ENCODE data around the gene DDX39A.
A peak's percentile ranks its signal among the peaks of the same experiment; 100 is the strongest.
"Not testable (repeated sequence)": the region's sequence is repeated elsewhere in the genome, so short reads cannot be mapped to it uniquely, and the experiment has no call there.

DDX39A gene
- 167 to 294 reads per million in 2 donors for total RNA-seq

DNA sequence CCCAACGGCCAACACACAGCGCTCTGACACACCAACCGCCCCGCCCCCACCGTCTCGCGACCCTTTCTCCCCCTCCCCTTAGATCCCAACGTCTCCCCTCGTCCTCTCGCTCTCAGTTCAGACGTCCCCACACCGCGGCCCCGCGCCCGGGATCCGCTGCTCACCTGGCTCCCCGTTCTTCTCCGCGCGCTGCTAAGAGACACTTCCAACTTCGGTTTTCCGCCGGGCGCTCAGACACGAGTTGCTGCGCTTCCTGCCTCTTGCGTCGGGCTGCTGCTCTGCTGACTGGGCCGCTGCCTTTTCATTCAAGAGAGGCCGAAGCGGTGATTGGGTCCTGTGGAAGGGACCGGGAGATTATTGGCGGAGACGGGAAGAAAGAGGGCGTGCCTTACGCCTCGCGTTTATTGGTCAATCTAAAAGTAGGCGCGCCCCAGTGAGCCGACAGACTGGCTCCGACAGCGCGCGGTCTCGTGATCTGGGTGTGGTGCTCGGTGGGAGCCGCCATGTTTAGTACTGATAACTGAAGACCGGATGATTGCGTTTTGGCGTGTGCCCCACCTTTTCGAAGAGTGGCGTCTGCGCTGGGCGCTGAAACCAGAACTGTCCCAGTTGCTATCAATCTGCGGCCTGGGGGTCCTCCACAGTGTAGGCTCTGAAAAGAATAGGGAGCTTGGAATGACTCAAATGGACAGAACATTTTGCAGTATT is at the start of gene DDX39A:
TSS of gene DDX39A (minus strand) at position 236 of the 708 bp plus-strand sequence. CDS start 6,121 bp downstream, outside the sequence.
- peak; percentile 91 for DNase-seq

DNA sequence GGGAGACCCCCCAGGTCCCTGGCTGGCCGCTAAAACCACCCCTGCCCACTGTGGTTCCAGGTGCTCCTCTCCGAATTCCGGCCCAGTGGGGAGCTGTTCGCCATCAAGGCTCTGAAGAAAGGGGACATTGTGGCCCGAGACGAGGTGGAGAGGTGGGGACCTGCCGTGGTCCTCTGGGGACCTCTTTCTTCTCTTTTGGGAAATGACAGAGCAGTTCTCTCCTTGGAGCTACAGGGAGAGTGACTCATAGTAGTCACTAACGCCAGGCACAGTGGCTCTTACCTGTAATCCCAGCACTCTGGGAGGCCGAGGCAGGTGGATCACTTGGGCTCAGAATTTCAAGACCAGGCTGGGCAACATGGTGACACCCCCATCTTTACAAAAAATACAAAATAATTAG is 48.7 kb upstream of the DDX39A start:
- DNase-seq, result no peak

DNA sequence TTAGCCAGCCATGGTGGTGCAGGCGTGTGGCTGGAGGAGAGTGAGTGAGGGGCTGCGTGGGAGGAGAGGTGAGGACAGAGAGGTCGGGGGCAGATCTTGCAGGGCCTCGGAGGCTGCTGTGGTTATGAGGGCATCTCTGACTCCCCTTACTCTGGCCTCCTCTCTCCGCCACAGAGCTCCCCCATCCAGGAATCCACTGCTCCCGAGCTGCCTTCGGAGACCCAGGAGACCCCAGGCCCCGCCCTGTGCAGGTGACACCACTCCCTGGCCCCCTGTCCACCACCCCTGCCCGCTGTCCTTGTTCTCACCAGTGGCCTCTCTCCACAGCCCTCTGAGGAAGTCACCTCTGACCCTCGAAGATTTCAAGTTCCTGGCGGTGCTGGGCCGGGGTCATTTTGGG is 48.2 kb upstream of the DDX39A start:
- DNase-seq, result no peak

DNA sequence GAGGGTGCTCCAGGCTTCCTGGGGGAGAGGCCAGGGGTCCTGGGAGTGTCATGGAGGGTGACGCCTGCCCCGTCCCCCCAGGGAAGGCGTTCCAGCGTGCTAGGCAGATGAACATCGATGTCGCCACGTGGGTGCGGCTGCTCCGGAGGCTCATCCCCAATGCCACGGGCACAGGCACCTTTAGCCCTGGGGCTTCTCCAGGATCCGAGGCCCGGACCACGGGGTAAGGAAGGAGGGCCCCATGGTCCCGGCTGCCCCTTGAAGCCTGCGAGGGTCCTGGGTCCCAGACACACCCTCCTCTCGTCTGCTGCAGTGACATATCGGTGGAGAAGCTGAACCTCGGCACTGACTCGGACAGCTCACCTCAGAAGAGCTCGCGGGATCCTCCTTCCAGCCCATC is 44.6 kb upstream of the DDX39A start:
- no peak for DNase-seq

DNA sequence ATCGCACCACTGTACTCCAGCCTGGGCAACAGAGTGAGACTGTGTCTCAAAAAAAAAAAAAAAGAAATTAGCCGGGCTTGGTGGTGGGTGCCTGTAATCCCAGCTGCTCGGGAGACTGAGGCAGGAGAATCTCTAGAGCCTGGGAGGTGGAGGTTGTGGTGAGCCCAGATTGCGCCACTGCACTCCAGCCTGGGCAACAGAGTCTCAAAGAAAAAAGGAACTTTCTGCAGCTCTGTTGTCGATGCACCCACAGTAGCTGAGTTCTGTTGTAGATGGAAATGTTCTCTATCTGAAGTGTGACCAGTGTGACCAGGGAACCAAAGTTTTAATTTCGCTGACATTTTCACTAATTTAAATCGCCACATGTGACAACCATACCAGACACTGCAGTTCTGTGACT is 43.3 kb upstream of the DDX39A start:
- DNase-seq, result not testable (repeated sequence)

DNA sequence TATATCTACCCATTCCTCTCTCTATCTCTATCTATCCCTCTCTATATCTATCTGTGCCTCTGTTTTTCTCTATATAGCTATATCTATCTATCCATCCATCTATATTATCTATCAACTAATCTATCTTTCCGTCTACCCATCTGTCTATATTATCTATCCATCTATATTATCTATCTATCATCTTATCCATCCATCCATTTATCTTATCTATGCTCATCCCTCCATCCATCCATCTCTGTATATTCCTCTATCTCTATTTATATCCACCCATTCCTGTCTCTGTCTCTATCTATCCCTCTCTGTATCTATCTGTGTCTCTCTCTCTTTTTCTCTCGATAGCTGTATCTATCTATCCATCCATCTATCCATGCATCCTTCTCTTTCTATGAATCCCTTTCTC is 41.8 kb upstream of the DDX39A start:
- DNase-seq, result no peak

DNA sequence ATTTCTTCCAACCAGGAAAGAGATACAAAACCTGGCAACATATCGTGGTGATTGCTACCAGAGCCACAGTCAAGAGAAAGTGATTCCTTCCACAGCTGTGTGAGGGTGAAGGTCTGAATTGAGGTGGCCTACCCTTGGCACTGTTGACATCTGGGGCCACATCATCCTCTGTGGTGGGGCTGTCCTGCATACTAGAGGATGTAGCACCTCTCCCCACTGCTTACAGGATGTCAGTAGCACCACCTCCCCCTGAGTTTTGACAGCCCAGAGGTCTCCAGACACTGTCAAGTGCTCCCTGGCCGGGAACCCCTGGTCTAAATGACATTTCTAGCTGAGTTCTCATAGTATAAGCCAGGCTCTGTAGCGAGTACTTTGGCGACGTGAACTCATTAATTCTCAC is 40.6 kb upstream of the DDX39A start:
- no peak for DNase-seq

DNA sequence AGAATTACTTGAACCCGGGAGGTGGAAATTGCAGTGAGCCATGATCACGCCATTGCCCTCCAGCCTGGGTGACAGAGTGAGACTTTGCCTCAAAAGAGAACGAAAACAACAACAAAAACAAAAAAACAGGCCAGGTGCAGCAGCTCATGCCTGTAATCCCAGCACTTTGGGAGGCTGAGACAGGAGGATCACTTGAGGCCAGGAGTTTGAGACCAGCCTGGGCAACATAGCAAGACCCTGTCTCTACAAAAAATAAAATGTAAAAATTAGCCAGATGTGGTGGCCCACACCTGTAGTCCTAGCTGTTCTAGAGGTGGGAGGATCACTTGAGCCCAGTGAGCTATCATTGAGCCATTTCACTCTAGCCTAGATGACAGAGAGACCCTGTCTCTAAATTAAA is 33.2 kb upstream of the DDX39A start:
- DNase-seq, result not testable (repeated sequence)

DNA sequence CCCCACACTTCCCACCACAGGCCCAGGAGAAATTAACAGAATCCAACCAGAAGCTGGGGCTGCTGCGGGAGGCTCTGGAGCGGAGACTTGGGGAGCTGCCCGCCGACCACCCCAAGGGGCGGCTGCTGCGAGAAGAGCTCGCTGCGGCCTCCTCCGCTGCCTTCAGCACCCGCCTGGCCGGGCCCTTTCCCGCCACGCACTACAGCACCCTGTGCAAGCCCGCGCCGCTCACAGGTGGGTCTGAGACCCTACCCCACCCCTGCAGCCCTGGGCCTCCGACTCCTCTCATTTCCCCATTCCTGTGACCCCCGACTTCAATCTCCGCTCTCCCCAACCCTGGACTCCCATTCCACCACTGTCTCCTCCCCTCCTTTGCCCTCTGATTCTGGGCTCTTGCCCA is 31.7 kb upstream of the DDX39A start:
- no peak for DNase-seq

DNA sequence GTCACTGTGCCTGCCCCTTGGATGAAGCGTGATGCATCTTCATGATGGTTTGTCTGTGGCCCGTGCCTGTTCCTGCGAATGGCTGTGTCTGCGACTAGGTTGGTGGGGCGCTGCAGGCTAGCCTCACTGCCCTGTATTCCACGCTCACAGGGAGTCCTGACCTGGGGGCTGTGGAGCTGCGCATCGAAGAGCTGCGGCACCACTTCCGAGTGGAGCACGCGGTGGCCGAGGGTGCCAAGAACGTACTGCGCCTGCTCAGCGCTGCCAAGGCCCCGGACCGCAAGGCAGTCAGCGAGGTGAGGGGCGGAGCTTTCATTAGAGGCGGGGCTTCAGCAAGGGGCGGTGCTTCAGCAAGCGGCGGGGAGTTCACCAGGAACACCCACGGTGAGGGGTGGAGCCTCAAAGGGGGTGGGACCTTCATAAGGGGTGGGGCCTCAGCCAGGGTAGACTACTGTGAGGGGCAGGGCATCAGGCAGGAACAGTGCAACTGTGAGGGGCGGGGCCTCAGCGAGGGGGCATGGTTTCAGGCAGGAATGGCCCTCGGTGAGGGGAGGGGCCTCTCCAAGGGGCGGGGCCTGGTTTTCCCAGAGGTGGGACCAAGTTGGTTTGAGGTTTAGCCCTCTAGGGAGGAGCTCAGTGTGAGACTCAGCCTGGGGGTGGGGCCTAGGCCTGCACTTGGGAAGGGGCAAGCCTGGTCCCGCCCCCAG is 31.2 kb upstream of the DDX39A start:
- DNase-seq, result peak; percentile 31

DNA sequence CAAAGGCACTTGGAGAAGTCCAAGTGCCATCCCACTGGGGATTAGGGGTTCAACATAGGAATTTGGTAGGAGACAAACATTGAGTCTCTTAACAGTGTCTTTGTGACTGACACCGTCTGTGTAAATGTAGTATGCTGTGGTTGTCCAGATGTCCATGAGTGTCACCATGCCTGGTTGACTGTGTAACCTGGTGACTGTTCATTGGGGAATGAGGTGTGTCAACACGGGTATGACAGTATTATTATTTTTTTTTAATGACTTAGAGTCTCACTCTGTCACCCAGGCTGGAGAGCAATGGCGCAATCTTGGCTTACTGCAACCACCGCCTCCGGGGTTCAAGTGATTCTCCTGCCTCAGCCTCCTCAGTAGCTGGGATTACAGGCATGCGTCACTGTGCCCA is 30.2 kb upstream of the DDX39A start:
- no peak for DNase-seq

DNA sequence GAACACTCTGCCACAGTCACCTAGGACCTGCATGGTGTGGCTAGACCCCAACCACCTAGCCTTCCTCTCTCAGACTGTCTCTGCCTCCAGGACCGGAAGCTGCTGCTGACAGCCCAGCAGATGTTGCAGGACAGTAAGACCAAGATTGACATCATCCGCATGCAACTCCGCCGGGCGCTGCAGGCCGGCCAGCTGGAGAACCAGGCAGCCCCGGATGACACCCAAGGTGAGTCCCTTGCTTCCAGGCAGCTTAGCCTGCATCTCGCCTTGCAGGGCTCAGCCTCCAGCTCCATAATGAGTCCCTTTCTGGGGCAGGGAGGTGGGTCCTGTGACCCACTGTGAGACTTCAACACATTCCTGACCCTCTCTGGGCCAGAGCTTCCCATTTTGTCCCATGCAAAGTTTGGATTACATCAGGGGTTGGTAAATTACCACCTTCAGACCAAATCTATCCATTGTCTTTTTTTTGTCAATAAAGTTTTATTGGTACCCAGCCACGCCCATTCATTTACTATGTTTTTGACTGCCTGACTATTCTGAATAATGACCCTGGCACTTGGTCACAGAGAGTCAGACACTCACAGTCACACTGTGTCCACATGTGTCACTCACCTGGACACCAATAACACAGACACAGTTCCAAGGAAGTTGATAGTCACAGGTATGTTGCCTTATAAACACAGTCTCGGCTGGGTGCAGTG is 27.3 kb upstream of the DDX39A start:
- DNase-seq, result no peak

DNA sequence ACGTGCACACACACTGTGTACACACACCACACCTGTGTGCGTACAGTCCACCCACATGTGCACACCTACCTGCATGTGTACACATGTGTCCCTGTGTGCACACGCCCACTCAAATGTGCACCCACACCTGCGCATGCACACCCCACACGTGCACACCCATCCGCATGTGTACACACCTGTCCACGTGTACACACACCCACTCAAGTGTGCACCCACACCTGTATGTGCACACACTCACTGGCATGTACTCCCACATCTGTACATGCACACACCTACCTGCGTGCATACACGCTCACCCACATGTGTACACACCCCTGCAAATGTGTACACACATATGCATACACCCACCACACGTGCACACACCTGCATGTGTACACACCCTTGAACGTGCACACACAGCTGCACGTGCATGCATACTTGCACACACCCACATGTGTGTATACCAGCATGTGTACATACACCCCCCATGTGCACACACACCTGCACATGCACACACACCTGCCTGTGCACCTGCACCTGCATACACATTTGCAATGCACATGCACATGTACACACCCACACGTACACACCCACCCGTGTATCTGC is 24.6 kb upstream of the DDX39A start:
- DNase-seq, result no peak

DNA sequence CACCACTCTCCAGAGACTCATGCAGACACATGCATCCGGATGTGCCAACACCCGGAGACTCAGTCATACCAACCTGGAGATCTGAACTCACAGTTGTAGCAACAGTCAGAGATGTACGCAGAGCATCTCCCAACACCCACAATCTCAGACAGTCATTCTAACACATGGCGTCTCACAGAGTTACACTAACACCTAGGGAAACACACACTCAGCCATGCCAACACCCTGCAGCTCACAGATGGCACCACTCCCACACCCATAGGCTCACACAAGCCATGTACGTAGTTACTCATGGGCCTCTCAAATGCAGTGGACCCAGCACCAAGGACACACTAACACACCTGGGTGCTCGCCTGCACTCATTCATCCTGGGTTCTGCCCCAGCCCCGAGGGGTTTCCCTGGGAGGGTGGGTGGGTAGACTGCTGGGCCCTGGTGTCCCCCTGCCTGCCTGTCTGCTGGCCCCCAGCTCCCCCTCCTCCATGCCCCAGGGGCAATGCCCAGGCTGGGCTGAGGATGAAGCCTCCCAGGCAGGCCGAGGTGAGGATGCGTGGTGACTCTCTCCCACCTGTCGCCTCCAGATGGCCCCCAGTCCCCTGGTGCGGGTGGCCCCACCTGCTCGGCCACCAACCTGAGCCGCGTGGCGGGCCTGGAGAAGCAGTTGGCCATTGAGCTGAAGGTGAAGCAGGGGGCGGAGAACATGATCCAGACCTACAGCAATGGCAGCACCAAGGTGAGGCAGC is 23.9 kb upstream of the DDX39A start:
- DNase-seq, result no peak

DNA sequence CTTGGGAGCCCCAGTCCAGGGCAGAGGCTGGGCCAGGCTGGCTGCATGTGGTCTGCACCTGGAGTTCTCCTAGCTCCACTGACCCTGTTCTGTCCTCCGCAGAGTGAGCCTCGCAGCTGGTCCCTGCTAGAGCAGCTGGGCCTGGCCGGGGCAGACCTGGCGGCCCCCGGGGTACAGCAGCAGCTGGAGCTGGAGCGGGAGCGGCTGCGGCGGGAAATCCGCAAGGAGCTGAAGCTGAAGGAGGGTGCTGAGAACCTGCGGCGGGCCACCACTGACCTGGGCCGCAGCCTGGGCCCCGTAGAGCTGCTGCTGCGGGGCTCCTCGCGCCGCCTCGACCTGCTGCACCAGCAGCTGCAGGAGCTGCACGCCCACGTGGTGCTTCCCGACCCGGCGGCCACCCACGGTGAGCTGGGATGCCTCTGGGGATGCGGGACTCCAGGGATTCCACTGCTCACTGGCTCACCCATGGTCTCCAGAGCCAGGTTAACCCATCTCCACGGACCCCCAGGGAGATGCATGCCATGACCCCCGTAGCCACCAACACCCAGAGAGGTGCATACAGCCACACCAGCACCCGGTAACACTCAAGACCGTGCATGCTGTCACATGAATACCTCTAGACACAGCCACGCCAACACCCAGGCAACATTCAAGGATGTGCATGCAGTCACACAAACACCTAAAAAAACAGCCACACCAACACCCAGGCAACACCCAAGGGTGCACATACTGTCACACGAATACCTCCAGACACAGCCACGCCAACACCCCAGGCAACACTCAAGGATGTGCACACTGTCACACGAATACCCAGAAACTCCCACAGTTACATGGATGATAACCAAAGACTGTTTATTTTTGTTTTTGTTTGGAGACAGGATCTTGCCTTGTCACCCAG is 22.1 kb upstream of the DDX39A start:
- DNase-seq, result no peak

DNA sequence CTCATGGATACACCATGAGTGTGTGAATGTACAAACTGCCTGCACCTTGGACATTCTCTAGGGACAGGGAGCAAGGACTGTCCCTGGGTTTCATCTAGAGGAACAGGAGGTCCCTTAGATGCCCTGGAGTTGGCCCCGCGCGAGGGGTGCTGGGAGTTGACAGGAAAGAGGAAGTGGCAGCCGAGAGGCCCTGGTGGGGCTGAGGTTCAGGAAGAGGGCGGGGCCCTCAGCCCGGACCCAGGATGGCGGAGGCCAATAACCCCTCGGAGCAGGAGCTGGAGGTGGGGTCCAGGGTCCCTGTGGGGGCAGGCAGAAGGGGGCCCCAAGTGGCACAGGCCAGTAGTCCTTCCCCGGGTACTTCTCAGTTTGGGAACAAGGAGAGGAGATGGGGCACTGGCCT is 20.9 kb upstream of the DDX39A start:
- DNase-seq, result peak; percentile 63

DNA sequence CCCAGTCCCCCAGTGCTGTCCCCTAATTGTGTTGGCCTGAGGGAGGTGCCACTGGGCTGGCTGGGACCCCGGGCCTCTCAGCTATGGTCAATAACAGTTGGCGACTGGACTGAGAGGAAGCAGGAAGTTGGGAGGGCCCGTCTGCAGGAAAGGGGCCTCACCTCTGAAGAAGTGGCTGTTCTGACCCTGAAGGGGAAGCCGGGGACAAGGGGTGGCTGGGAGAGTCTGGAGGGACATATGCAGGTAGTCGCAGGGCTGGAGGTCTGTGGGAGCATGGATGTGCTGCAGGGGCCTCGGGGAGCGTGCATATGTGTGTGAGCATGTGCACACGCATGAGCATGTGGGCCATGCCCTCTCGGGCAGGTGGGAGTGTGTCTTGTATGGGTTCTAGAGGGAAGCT is 19.9 kb upstream of the DDX39A start:
- no peak for DNase-seq

DNA sequence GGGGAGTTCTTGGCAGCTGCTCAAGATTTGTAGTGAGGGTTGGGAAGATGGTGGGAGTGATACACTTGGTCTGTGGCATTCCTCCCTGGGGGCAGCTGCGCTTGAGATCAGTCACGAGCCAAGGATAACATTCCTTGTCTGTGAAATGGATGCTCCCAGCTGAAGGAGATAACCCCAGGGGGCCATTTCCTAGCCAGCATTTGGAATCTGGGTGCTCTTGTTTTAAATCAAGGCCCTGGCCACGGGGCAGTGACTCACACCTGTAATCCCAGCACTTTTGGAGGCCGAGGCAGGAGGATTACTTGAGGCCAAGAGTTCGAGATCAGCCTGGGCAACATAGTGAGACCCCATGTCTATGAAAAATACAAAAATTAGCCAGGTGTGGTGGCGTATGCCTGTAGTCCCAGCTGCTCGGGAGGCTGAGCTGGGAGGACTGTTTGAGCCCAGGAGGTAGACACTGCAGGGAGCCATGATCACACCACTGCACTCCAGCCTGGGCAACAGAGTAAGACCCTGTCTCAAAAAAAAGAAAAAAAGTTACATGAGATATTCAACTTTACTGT is 18.5 kb upstream of the DDX39A start:
- no peak for DNase-seq

DNA sequence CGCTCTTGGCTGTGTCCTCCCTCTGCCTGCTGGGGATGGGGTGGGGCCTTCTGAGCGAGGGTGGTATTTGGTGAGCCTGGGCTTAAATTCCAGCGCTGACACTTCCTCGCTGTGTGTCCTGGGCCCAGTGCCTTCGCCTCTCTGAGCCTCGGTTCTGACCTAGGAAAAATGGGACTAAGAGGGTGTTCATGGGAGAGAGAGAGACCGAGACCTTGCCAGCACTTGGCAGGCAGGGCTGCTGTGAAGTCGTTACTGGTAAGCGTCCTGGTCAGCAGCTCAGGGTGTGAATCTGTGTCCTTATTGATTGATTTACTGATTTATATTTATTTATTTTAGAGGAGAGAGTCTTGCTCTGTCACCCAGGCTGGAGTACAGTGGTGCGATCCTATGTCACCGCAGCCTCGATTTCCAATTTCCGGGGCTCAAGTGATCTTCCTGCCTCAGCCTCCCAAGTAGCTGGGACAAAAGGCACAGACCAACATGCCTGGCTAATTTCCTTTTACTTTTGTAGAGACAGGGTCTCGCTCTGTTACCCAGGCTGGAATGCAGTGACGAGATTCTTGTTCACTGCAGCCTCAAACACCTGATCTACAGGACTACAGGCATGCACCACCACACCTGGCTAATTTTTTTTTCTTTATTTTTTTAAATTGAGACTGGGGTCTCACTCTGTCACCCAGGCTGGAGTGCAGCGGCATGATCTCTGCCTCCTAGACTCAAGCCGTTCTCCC is 16.3 kb upstream of the DDX39A start:
- DNase-seq, result no peak

DNA sequence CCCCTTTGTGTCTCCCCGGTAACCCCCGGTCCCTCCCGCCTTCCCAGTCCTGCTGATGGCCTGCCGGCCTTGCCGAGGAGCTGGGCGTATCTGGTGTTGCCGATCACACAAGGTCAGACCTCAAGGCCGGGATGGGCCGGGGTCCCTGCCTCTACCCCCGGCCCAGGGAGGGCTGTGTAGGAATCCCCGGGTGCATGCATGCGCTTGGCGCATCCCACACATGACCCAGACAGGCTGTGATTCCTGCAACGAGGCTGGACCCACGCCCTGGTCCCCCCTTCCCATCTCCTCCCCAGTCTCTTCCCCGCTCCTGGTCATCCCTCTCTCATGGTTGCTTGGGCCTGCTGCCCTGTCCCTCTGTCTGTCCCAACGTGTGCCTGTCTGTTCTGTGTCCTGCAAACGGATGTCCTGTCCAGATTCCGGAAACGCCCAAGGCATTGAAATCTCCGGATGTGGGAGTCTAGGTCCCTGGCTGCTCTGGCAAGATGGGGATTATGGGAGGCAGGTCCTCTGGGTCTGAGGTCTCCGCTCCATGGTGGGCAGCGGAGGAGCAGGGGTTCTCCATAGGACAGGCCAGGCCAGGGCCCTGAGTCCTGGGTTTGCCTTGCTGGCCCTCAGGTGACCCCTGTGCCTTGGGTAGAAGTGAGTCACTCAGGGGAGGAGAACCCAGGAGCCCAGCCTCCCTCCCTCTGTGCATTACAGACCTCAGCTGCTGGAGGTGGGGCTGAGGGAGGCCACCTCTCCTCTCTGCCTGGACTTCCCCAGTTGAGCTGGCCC is 15.6 kb upstream of the DDX39A start:
- DNase-seq, result no peak
